Body of pancreas (tissue), 4 donors: ENCODE data around the gene RCOR2. TPM values are rescaled to one million over a fixed set of nuclear protein-coding genes. Genes with fewer than 3 reads are reported as not detected.

Experiments
- ATAC-seq: fragments of 150-250 bp; one replicate; pipeline ENCODE4 v1.9.1; 2016
- DNase-seq, 4 donors: peaks; one replicate each; pipeline ENCODE4 v3.0.0-alpha.2; 2019
- H3K27ac ChIP-seq, 4 donors: fragments of 200-600 bp; sonication (generic); 1 replicate in 3 of 4; 2 replicates in 1 of 4; pipeline versions ENCODE4 v1.5.1 to v1.6.1; 2016 to 2019; ENCODE audit warnings: mild to moderate bottlenecking in 1 of 4, mixed read lengths in 1 of 4, moderate library complexity in 1 of 4
- H3K27me3 ChIP-seq, 2 donors: fragments of 200-600 bp; sonication (generic); one replicate each; pipeline ENCODE4 v1.6.0; 2016; ENCODE audit warnings: mild to moderate bottlenecking in 1 of 2
- H3K36me3 ChIP-seq, 2 donors: fragments of 200-600 bp; sonication (generic); replicated peaks in 1 of 2; 2 replicates each; pipeline ENCODE4 v1.5.1; 2016; ENCODE audit warnings: low read depth in 2 of 2; ENCODE audit not compliant: insufficient read depth in 1 of 2
- H3K4me1 ChIP-seq: fragments of 200-600 bp; sonication (generic); one replicate; pipeline ENCODE4 v1.6.0; 2016
- H3K4me3 ChIP-seq, 2 donors: fragments of 200-600 bp; sonication (generic); 1 replicate in 1 of 2; 2 replicates in 1 of 2; pipeline ENCODE4 v1.5.1; 2016 to 2019
- H3K9me3 ChIP-seq, 3 donors: fragments of 200-600 bp; sonication (generic); 1 replicate in 2 of 3; 2 replicates in 1 of 3; pipeline ENCODE4 v1.5.1; 2016
- POLR2A ChIP-seq, 3 donors: fragments of 450-650 bp; IDR thresholded peaks; one replicate each; pipeline ENCODE4 v1.6.1; 2016; ENCODE audit warnings: antibody characterized with exemption in 3 of 3, mild to moderate bottlenecking in 2 of 3
- WGBS, 2 donors: methylation state at CpG; one replicate each; pipeline ENCODE4 v1.1.5; 2017; 5-methylcytosine and 5-hydroxymethylcytosine counted together
- intact Hi-C: fragments of 100-400 bp; cut with DNase I; formaldehyde crosslinking; loops from one replicate; pipeline ENCODE4 v1.15.1; 2023
- total RNA-seq, 2 donors: library from RNA; depleted of rRNA; stranded (reverse); fragments of >200 nt; gene quantifications; one replicate each; pipeline ENCODE4 v1.1.0, GENCODE V29; 2016
- TF ChIP-seq, protein P1 (sequence below), 7 experiments: fragments of 450-650 bp in 4 of 7; fragments of 200-600 bp in 3 of 7; sonication (generic) in 3 of 7; IDR thresholded peaks; one replicate each; pipeline ENCODE4 v1.5.1; 2016 to 2019; ENCODE audit warnings: antibody characterized with exemption in 7 of 7

RCOR2 gene
- total RNA-seq, 2 donors from 2014 or later = 0.26 to 0.33 TPM

DNA sequence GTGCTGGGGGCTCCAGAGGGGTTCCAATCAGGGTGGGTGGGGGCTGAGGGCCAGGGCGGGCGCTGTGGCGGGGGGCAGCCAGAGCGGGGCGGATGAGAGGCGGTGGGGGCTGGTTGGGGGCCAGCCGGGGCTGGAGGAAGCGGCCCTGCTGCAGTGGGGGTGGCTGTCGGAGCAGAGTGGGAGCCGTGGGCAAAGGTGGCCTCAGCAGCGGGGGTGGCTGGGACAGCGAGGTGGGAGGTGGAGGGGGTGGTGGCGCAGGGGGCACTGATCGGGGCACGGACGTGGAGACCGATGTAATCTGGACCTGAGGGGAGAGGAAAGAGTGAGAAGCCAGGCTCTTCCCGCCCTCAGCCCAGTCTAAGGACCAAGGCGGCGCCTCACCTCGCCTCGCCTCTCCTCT lies 5.1 kb downstream of the RCOR2 start:
- H3K36me3 ChIP-seq = peaks cover 0 to 14% of the 10 kb centered on the region in 2 donors
- H3K27ac ChIP-seq = no peak overlapping the region
- 92 to 93% methylated on average over 18 to 22 of the region's 22 CpGs for WGBS, 2 donors
- no peaks in the 10 kb centered on the region for H3K27me3 ChIP-seq
- H3K9me3 ChIP-seq = no peaks in the 10 kb centered on the region
- intact Hi-C loops = no loop called here
- DNase-seq (no peak), ATAC-seq (no peak)
- peaks cover 12% of the 10 kb centered on the region for H3K4me1 ChIP-seq
- TF ChIP-seq POLR2A (IDR thresholded peaks at IDR 0.05) = no peak
- TF ChIP-seq, protein P1, sequence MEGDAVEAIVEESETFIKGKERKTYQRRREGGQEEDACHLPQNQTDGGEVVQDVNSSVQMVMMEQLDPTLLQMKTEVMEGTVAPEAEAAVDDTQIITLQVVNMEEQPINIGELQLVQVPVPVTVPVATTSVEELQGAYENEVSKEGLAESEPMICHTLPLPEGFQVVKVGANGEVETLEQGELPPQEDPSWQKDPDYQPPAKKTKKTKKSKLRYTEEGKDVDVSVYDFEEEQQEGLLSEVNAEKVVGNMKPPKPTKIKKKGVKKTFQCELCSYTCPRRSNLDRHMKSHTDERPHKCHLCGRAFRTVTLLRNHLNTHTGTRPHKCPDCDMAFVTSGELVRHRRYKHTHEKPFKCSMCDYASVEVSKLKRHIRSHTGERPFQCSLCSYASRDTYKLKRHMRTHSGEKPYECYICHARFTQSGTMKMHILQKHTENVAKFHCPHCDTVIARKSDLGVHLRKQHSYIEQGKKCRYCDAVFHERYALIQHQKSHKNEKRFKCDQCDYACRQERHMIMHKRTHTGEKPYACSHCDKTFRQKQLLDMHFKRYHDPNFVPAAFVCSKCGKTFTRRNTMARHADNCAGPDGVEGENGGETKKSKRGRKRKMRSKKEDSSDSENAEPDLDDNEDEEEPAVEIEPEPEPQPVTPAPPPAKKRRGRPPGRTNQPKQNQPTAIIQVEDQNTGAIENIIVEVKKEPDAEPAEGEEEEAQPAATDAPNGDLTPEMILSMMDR (IDR thresholded peaks at IDR 0.05) = no peak
- H3K4me3 ChIP-seq = no peak overlapping the region

- peaks cover 0 to 14% of the 10 kb centered on the region in 2 donors for H3K36me3 ChIP-seq
- no peak for TF ChIP-seq POLR2A (IDR thresholded peaks at IDR 0.05)
- TF ChIP-seq, protein P1 (IDR thresholded peaks at IDR 0.05) = no peak
- no peaks in the 10 kb centered on the region for H3K9me3 ChIP-seq
- DNase-seq (no peak), ATAC-seq (no peak)
- H3K4me3 ChIP-seq = no peak overlapping the region
- no peaks in the 10 kb centered on the region for H3K27me3 ChIP-seq
- H3K27ac ChIP-seq = no peak overlapping the region
- 80 to 81% methylated on average over 2 to 7 of the region's 8 CpGs for WGBS, 2 donors
- intact Hi-C loops = no loop called here
- peaks cover 8% of the 10 kb centered on the region for H3K4me1 ChIP-seq
Observed at GRCh38 chr11:63911440-63911839, 5.5 kb downstream of the RCOR2 start.

- ATAC-seq = no peak
Observed at GRCh38 chr11:63910675-63911074, 6.3 kb downstream of the RCOR2 start.

DNA sequence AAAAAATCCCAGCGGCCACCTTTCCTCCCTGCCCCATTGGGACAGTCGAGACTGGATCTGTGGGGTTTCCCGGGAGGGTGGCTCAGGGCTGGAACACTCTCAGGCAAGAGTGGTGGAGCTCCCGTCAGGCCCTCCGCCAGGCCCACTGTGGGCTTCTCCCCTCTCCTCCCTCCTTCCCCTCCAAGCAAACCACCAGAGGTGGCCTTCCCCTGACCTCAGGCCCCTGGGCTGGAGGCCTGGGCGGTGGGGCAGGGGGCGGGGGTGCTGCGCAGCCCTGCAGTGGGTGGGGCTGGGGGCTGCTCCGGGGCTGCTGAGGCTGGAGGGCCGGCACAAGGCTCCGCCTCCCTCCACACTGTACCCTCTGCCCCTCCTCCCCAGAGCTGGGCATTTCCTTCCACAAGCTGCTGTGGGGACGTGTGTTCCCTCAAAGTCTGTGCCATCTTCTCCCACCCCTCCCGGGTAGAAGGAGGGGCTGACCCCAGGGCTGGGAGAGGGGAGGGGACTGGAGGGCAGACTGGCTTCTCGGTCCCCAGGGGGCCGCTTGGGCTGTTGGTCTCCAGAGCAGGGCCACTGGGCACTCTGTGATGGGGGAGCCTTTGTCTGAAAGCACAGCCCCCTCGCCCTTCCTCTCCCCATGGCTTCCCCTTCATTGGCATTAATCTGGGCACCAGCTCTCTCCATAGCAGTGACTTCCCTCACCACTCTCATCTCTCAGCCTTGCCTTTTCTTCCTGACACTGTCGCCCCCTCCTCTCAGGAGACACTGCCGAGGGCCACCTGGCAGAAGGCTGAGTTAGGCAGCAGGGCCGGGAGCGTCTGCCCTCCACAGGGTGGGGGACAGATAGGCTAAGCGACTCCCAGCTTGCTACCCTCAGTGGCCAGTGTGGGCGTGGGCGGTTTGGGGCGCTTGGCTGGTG lies 7.1 kb downstream of the RCOR2 start:
- H3K4me3 ChIP-seq = no peak overlapping the region
- DNase-seq = no peak
- intact Hi-C loops = no loop called here
- peaks cover 0 to 19% of the 10 kb centered on the region in 2 donors for H3K36me3 ChIP-seq
- H3K9me3 ChIP-seq = no peaks in the 10 kb centered on the region
- no peaks in the 10 kb centered on the region for H3K27me3 ChIP-seq
- no peak for ATAC-seq
- no peak for TF ChIP-seq POLR2A (IDR thresholded peaks at IDR 0.05)
- TF ChIP-seq, protein P1 (IDR thresholded peaks at IDR 0.05) = no peak
- no peaks in the 10 kb centered on the region for H3K4me1 ChIP-seq
- H3K27ac ChIP-seq = no peak overlapping the region
- 86 to 87% methylated on average over 19 of the region's 24 CpGs for WGBS, 2 donors

More at GRCh38 chr11:63910675-63911074, 6.3 kb downstream of the RCOR2 start:
- intact Hi-C loops = no loop called here
- Histone ChIP-seq H3K27me3 (no peaks in the 10 kb centered on the region), H3K4me3 (no peak overlapping the region), H3K36me3 (peaks cover 0 to 15% of the 10 kb centered on the region in 2 donors), H3K27ac (no peak overlapping the region), H3K9me3 (no peaks in the 10 kb centered on the region), H3K4me1 (peaks cover under 1% of the 10 kb centered on the region)
- 71 to 73% methylated on average over 5 to 9 of the region's 9 CpGs for WGBS, 2 donors
- DNase-seq = no peak
- no peak for TF ChIP-seq POLR2A (IDR thresholded peaks at IDR 0.05)
- TF ChIP-seq, protein P1 (IDR thresholded peaks at IDR 0.05) = no peak
